SU-DHL-6 (cell line): ENCODE results near the gene JPH4.
"Not testable (repeated sequence)": the region's sequence is repeated elsewhere in the genome, so short reads cannot be mapped to it uniquely, and the experiment has no call there.

Experiments
- H2AFZ ChIP-seq: fragments of 200-600 bp; sonication (generic); 2 replicates; pipeline ENCODE4 v1.6.1; 2014; ENCODE audit warnings: low read depth, mild to moderate bottlenecking, moderate library complexity, mixed read lengths, antibody characterized with exemption, low read length; ENCODE audit not compliant: severe bottlenecking
- H3F3A ChIP-seq: fragments of 200-600 bp; shearing (Covaris generic); 2 replicates; pipeline ENCODE4 v1.6.0; 2016; ENCODE audit warnings: antibody characterized with exemption, mild to moderate bottlenecking; ENCODE audit not compliant: insufficient read depth
- H3K27ac ChIP-seq: fragments of 200-600 bp; sonication (generic); 2 replicates; pipeline ENCODE4 v1.5.1; 2016; ENCODE audit warnings: low read depth, mild to moderate bottlenecking, low read length, moderate library complexity, mixed read lengths
- H3K27me3 ChIP-seq: fragments of 200-600 bp; sonication (generic), shearing (Covaris generic); 2 replicates; pipeline ENCODE4 v1.6.0; 2014; ENCODE audit warnings: mild to moderate bottlenecking, low read length
- H3K36me3 ChIP-seq: fragments of 200-600 bp; sonication (generic); 2 replicates; pipeline ENCODE4 v1.6.1; 2014; ENCODE audit warnings: mild to moderate bottlenecking, low read length, mixed read lengths
- H3K4me2 ChIP-seq: fragments of 300-600, 200-600 bp; shearing (Covaris generic), sonication (generic); 2 replicates; pipeline ENCODE4 v1.6.0; 2014; ENCODE audit warnings: low read length, low read depth, mild to moderate bottlenecking; ENCODE audit not compliant: poor library complexity, severe bottlenecking
- H3K4me3 ChIP-seq: fragments of 200-600 bp; sonication (generic); 2 replicates; pipeline ENCODE4 v1.5.1; 2014; ENCODE audit warnings: antibody characterized with exemption, low read length, mild to moderate bottlenecking, mixed read lengths; ENCODE audit not compliant: insufficient read depth, poor library complexity, severe bottlenecking
- H3K79me2 ChIP-seq: fragments of 200-600 bp; sonication (generic); 2 replicates; pipeline ENCODE4 v1.6.1; 2014; ENCODE audit warnings: mild to moderate bottlenecking, low read length, moderate library complexity; ENCODE audit not compliant: insufficient read depth
- H3K9ac ChIP-seq: fragments of 200-600 bp; sonication (generic); 2 replicates; pipeline ENCODE4 v1.7.0; 2014; ENCODE audit warnings: mild to moderate bottlenecking, low read length
- H3K9me2 ChIP-seq: fragments of 200-600 bp; sonication (generic); replicated peaks from 2 replicates; pipeline ENCODE4 v1.6.1; 2014; ENCODE audit warnings: low read length; ENCODE audit not compliant: insufficient read depth
- H3K9me3 ChIP-seq: fragments of 200-600 bp; sonication (generic); 2 replicates; pipeline ENCODE4 v1.6.1; 2014; ENCODE audit warnings: low read length, mixed read lengths; ENCODE audit not compliant: insufficient read depth
- H4K20me1 ChIP-seq: fragments of 200-600 bp; sonication (generic); 2 replicates; pipeline ENCODE4 v1.6.1; 2014; ENCODE audit warnings: low read depth, mild to moderate bottlenecking, antibody characterized with exemption, low read length, moderate library complexity, mixed read lengths
- EZH2phosphoT487 ChIP-seq: fragments of 200-600 bp; sonication (generic), shearing (Covaris generic); conservative IDR thresholded peaks from 2 replicates; pipeline ENCODE4 v1.6.1; 2018; ENCODE audit warnings: mild to moderate bottlenecking, antibody characterized with exemption, low read length, moderate library complexity, mixed read lengths
- TF ChIP-seq, protein P1 (sequence below): fragments of 200-600 bp; sonication (generic); IDR thresholded peaks from one replicate; pipeline ENCODE4 v1.5.1; 2017; ENCODE audit warnings: antibody characterized with exemption, mild to moderate bottlenecking, low read length, moderate library complexity; ENCODE audit not compliant: insufficient read depth, poor library complexity, severe bottlenecking

JPH4 gene

DNA sequence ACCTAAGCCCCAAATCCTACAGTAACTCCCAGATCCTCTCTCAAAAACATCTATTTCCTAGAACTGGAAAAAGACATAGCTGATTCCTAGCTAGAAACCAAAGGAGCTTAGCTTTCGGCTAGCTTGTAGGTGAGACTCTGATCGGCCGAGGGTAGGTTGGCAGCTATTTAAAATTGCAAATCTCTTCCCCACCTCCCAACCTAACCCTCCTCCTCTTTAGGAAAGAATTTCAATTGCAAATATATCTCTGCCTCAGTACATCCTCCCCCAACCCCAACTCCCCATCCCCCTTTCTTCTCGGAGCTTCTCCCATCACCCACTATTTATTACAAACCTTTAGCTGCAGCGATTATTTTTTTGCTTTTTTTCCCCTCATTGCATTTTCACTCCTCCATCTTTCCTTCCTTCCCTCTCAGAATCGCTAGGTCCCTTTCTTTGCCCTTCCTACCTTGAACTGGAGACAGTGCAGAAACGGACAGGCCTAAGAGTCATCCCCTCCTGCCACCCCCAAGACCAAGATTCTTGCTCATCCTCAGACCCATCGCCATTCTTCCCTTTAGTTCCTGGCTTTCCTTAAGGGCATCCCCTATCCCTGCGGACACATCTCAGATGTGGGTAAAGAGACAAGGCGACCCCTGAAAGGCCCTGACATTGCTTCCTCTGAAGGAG lies 40.4 kb downstream of the JPH4 start:
- H3K36me3 ChIP-seq: no peaks in the 10 kb centered on the region

DNA sequence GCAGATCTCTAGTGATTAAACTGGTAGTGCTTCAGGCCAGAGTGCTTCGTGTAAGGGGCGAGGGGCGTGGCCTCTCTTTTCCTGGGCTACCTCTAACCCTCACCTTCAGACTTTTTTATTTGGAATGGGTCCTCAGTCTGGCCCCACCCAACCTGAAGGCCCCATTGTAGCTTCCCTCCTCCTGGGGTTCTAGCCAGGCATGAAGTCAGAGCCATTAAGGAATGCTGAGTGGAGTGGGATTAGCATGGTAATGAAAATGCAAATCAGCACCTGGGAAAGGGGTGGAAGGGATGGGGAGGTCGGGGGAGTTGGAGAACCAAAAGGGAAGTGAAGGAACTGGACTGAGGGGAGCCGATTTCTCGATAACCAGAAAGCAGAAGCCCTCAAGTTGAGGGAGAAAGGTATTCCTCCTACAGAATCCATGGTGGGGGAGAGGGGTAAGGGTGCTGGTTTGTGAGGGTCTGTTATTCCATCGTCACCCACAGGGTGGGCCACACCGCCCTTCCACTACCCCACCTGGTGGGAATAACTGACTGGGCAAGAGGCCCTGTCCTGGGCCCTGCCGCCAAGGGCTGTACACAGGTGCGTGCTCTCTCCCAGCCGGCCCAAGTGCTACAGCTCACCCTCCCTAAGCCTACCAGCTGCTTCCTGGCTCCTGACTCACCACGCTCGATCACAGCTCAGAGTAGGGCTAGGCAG lies 41.1 kb downstream of the JPH4 start:
- Histone ChIP-seq H3K4me2 (no peak overlapping the region), H3K27me3 (no peaks in the 10 kb centered on the region), H3F3A (no peaks in the 10 kb centered on the region), H3K27ac (no peak overlapping the region), H3K79me2 (no peaks in the 10 kb centered on the region), H4K20me1 (no peaks in the 10 kb centered on the region), H3K4me3 (no peak overlapping the region), H3K9me2 (no peaks in the 10 kb centered on the region), H2AFZ (no peak overlapping the region), H3K9me3 (no peaks in the 10 kb centered on the region), H3K36me3 (no peaks in the 10 kb centered on the region), H3K9ac (no peak overlapping the region)
- TF ChIP-seq EZH2phosphoT487: no peak
- TF ChIP-seq, protein P1, sequence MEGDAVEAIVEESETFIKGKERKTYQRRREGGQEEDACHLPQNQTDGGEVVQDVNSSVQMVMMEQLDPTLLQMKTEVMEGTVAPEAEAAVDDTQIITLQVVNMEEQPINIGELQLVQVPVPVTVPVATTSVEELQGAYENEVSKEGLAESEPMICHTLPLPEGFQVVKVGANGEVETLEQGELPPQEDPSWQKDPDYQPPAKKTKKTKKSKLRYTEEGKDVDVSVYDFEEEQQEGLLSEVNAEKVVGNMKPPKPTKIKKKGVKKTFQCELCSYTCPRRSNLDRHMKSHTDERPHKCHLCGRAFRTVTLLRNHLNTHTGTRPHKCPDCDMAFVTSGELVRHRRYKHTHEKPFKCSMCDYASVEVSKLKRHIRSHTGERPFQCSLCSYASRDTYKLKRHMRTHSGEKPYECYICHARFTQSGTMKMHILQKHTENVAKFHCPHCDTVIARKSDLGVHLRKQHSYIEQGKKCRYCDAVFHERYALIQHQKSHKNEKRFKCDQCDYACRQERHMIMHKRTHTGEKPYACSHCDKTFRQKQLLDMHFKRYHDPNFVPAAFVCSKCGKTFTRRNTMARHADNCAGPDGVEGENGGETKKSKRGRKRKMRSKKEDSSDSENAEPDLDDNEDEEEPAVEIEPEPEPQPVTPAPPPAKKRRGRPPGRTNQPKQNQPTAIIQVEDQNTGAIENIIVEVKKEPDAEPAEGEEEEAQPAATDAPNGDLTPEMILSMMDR: no peak

More for the DNA sequence above, 40.4 kb downstream of the JPH4 start:
- no peaks in the 10 kb centered on the region for H3K27me3 ChIP-seq
- no peaks in the 10 kb centered on the region for H3F3A ChIP-seq
- H3K4me3 ChIP-seq: no peak overlapping the region
- H3K79me2 ChIP-seq: no peaks in the 10 kb centered on the region
- no peak for TF ChIP-seq EZH2phosphoT487
- TF ChIP-seq, protein P1: no peak
- no peak overlapping the region for H2AFZ ChIP-seq
- H3K9me3 ChIP-seq: no peaks in the 10 kb centered on the region
- H3K27ac ChIP-seq: no peak overlapping the region
- H3K9me2 ChIP-seq: no peaks in the 10 kb centered on the region
- no peak overlapping the region for H3K9ac ChIP-seq
- H3K4me2 ChIP-seq: no peak overlapping the region
- H4K20me1 ChIP-seq: no peaks in the 10 kb centered on the region

DNA sequence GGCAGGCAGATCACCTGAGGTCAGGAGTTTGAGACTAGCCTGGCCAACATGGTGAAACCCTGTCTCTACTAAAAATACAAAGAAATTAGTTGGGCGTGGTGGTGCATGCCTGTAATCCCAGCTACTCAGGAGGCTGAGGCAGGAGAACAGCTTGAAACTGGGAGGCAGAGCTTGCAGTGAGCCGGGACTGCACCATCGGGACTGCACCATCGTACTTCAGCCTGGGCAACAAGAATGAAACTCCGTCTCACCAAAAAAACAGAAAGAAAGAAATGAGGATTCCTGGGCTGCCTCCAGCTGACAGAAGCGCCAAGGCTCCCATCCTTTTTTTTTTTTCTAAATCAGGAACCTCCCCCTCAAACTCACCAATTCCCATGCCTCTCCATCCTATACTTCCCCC lies 41.7 kb downstream of the JPH4 start:
- not testable (repeated sequence) for H2AFZ ChIP-seq, H3F3A ChIP-seq, H3K79me2 ChIP-seq, H3K9ac ChIP-seq, H3K4me2 ChIP-seq, H3K9me2 ChIP-seq, H3K27ac ChIP-seq, H3K4me3 ChIP-seq, H4K20me1 ChIP-seq, H3K9me3 ChIP-seq, H3K36me3 ChIP-seq, H3K27me3 ChIP-seq

DNA sequence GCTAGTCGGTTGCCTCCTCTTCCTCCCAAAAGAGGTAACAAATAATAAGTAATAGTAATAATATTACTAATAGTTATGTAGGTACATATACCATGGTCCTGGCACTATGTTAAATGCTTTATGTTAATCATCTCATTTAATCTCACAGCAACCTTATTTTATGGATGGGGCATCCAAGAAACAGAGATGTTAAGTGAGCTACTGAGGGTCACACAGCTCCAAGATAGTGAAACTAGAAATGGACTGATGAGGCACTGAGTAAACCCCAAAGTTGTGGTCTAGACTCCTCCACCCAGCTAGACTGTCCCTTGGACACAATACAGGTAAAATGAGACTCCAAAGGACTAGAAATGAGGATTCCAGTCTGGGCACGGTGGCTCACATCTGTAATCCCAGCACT lies 42.1 kb downstream of the JPH4 start:
- H3K9ac ChIP-seq: no peak overlapping the region
- H3K36me3 ChIP-seq: no peaks in the 10 kb centered on the region

More for the DNA sequence above, 42.1 kb downstream of the JPH4 start:
- Histone ChIP-seq H3K4me3 (no peak overlapping the region), H3K9me3 (no peaks in the 10 kb centered on the region), H3F3A (no peaks in the 10 kb centered on the region), H3K4me2 (no peak overlapping the region), H3K27ac (no peak overlapping the region), H3K9me2 (no peaks in the 10 kb centered on the region), H4K20me1 (no peaks in the 10 kb centered on the region), H2AFZ (no peak overlapping the region), H3K79me2 (no peaks in the 10 kb centered on the region), H3K27me3 (no peaks in the 10 kb centered on the region)
- TF ChIP-seq EZH2phosphoT487: no peak
- TF ChIP-seq, protein P1: no peak
